RWPE2 (cell line): Measurements from ENCODE around the gene SPTBN4.

Experiments
- ATAC-seq: fragments of 200-7000 bp; cut with Tn5 transposase; 3 replicates; pipeline ENCODE4 v1.9.1; 2021; ENCODE audit warnings: low read depth
- DNase-seq: peaks from one replicate; pipeline ENCODE4 v3.0.0-alpha.2; 2020; ENCODE audit warnings: low spot score
- H3K27ac ChIP-seq: fragments of 450-650 bp; 2 replicates; pipeline ENCODE4 v1.5.1; 2017; ENCODE audit warnings: mild to moderate bottlenecking; ENCODE audit not compliant: poor library complexity, severe bottlenecking
- H3K27me3 ChIP-seq: fragments of 250-450 bp; sonication (Bioruptor Pico); 2 replicates; pipeline ENCODE4 v1.5.1; 2021; ENCODE audit warnings: mild to moderate bottlenecking, moderate library complexity; ENCODE audit not compliant: insufficient read depth, poor library complexity, severe bottlenecking
- H3K36me3 ChIP-seq: fragments of 250-450 bp; sonication (Bioruptor Pico); 2 replicates; pipeline ENCODE4 v1.5.1; 2020; ENCODE audit warnings: low read depth, mild to moderate bottlenecking, moderate library complexity
- H3K4me1 ChIP-seq: fragments of 250-450 bp; sonication (Bioruptor Pico); 2 replicates; pipeline ENCODE4 v1.5.1; 2021; ENCODE audit warnings: mild to moderate bottlenecking, moderate library complexity; ENCODE audit not compliant: insufficient read depth, poor library complexity, severe bottlenecking
- H3K4me3 ChIP-seq: fragments of 250-450 bp; sonication (Bioruptor Pico); 2 replicates; pipeline ENCODE4 v1.5.1; 2021; ENCODE audit warnings: mild to moderate bottlenecking, moderate library complexity; ENCODE audit not compliant: severe bottlenecking
- H3K9me3 ChIP-seq: fragments of 250-450 bp; sonication (Bioruptor Pico); 2 replicates; pipeline ENCODE4 v1.5.1; 2021; ENCODE audit warnings: mild to moderate bottlenecking, moderate library complexity; ENCODE audit not compliant: severe bottlenecking
- TF ChIP-seq, protein P1 (sequence below): fragments of 450-650 bp; IDR thresholded peaks from one replicate; pipeline ENCODE4 v1.5.1; 2017; ENCODE audit warnings: mild to moderate bottlenecking, moderate library complexity; ENCODE audit not compliant: poor library complexity, severe bottlenecking

The SPTBN4 gene

DNA sequence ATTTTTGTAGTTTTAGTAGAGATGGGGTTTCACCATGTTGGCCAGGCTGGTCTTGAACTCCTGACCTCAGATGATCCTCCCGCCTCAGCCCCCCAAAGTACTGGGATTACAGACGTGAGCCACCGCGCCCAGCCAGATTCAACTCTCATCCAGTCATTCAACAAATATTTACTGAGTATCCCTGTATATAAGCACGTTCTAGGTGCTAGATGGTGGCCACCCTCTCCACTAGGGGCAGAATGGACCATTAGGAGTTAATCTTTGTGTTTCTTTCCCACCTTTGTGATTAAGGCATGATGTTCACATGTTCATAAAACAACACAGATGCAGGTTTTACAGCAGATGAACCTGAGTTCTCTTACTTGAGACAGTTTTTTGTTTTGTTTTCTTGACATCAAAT is 117.2 kb downstream of the SPTBN4 start:
- ATAC-seq (peak; percentile 59; the same call in 1 of the 3 replicates), DNase-seq (no peak)
- peaks cover 11% of the 10 kb centered on the region for H3K4me1 ChIP-seq
- no peak overlapping the region for H3K4me3 ChIP-seq
- peaks cover 44% of the 10 kb centered on the region for H3K36me3 ChIP-seq
- peak overlapping the region; percentile 76 for H3K27ac ChIP-seq
- TF ChIP-seq, protein P1, sequence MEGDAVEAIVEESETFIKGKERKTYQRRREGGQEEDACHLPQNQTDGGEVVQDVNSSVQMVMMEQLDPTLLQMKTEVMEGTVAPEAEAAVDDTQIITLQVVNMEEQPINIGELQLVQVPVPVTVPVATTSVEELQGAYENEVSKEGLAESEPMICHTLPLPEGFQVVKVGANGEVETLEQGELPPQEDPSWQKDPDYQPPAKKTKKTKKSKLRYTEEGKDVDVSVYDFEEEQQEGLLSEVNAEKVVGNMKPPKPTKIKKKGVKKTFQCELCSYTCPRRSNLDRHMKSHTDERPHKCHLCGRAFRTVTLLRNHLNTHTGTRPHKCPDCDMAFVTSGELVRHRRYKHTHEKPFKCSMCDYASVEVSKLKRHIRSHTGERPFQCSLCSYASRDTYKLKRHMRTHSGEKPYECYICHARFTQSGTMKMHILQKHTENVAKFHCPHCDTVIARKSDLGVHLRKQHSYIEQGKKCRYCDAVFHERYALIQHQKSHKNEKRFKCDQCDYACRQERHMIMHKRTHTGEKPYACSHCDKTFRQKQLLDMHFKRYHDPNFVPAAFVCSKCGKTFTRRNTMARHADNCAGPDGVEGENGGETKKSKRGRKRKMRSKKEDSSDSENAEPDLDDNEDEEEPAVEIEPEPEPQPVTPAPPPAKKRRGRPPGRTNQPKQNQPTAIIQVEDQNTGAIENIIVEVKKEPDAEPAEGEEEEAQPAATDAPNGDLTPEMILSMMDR, result peak; percentile 35
- H3K27me3 ChIP-seq, result no peaks in the 10 kb centered on the region
- no peaks in the 10 kb centered on the region for H3K9me3 ChIP-seq

DNA sequence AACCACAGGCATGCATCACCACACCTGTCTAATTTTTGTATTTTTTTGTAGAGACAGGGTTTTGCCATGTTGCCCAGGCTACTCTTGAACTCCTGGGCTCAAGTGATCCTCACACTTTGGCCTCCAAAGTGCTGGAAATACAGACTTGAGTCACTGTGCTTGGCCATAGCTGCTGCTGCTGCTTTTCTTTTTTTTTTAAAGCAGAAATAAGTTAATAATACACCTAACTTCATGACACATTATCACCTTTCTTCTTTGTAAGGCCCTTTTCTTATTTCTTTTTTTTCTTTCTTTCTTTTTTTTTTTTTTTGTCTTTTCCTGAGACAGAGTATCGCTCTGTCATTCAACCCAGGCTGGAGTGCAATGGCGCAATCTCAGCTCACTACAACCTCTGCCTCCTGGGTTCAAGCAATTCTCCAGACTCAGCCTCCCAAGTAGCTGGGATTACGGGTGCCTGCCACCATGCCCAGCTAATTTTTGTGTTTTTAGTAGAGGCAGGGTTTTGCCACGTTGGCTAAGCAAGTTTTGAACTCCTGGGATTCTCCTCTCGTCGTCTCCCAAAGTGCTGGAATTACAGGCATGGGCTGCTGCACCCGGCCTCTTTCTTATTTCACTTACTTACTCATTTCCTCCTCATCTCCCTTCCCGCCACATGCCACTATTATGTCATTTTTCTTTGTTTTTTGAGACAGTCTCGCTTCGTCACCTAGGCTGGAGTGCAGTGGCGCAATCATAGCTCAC is 118.6 kb downstream of the SPTBN4 start:
- H3K9me3 ChIP-seq, result no peaks in the 10 kb centered on the region
- peak overlapping the region; percentile 76 for H3K27ac ChIP-seq
- no peak overlapping the region for H3K4me3 ChIP-seq
- TF ChIP-seq, protein P1, result no peak
- peak; percentile 59; the same call in 2 of the 3 replicates for ATAC-seq
- DNase-seq, result no peak
- H3K4me1 ChIP-seq, result peaks cover 11% of the 10 kb centered on the region
- H3K27me3 ChIP-seq, result no peaks in the 10 kb centered on the region
- H3K36me3 ChIP-seq, result peaks cover 38% of the 10 kb centered on the region

DNA sequence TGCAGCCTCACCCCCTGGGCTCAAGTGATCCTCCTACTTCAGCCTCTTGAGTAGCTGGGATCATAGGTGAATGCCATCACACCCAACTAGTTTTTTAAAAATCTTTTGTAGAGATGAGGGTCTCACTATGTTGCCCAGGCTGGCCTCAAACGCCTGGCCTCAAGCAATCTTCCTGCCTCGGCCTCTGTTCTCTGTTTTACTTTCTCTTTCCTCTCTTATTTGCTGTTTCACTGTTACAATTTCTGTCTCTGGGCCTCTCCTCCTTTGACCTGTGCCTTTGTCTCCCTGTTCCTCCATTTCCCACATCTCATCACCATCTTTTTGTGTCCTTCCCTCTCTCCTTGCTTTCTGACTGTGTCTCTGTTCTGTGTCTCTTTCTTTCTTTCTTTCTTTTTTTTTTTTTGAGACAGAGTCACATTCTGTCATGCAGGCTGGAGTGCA is 119.2 kb downstream of the SPTBN4 start:
- Histone ChIP-seq H3K27me3 (no peaks in the 10 kb centered on the region), H3K4me3 (no peak overlapping the region), H3K36me3 (peaks cover 38% of the 10 kb centered on the region), H3K9me3 (no peaks in the 10 kb centered on the region), H3K4me1 (peaks cover 11% of the 10 kb centered on the region), H3K27ac (peak overlapping the region; percentile 76)
- DNase-seq (no peak), ATAC-seq (no peak)
- TF ChIP-seq, protein P1, result no peak

DNA sequence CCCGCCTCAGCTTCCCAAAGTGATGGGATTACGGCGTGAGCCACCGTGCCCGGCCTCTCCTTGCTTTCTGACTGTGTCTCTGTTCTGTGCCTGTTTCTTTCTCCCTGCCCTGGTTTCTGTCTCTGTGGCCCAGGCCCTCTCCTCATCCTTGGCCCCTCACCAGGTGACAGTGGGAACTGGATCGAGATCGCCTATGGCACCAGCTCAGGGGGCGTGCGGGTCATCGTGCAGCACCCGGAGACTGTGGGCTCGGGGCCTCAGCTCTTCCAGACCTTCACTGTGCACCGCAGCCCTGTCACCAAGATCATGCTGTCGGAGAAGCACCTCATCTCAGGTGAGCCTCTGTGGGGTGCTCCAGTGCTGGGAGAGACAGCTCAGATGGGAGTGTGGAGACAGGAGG is 119.8 kb downstream of the SPTBN4 start:
- DNase-seq, result no peak
- H3K27ac ChIP-seq, result no peak overlapping the region
- peaks cover 11% of the 10 kb centered on the region for H3K4me1 ChIP-seq
- H3K27me3 ChIP-seq, result no peaks in the 10 kb centered on the region
- TF ChIP-seq, protein P1, result no peak
- no peaks in the 10 kb centered on the region for H3K9me3 ChIP-seq
- ATAC-seq, result no peak
- peaks cover 38% of the 10 kb centered on the region for H3K36me3 ChIP-seq
- no peak overlapping the region for H3K4me3 ChIP-seq
